ENCODE measurements around the gene STYXL1. TPM values are rescaled to one million over a fixed set of nuclear protein-coding genes. Genes with fewer than 3 reads are reported as not detected.
A peak's percentile ranks its signal among the peaks of the same experiment; 100 is the strongest.

Gene STYXL1
- total RNA-seq, 1 donor from 2014 or later: 35.3 TPM

DNA sequence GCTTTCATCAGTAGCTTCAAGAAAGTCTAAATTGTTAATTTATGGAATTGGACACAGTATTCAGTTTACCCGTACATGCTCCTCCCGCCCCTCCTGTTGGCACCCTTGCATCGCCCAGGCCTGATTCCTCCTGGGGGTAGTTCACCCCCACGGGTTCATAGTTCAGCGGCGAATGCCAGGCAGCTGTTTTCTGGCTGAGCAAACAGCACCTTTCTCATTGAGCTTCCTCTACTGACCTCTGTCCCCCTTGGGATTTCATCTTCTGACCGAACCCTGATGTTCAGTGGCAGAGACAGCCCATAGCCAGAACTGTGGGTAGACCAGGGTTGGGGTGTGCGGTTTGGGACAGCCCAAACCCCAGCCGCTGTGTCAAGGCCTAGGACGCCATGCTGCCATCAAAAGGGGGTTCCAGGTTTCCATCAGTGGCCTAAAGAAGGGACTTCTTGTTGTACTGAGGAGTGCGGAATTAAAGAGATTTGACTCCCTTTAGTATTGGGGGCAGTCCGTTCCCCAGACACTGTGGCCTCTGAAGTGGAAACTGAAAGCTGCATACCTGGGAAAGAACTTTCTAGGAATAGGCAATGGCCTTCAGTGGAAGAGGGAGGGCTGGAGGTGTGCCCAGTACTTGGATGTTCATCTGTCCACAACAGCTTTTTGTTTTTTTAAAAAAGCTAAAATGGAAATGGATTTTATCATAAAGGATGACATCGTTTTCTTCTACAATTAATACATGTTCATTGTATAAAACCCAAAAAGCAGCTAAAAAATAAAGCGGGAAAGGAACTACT lies 19.1 kb upstream of the STYXL1 start:
- Mint-ChIP-seq H3K4me1 (peaks cover 3% of the 10 kb centered on the region), H3K36me3 (peaks cover 29% of the 10 kb centered on the region), H3K27ac (no peak overlapping the region), H3K4me3 (no peak overlapping the region), H3K27me3 (ENCODE audit: low read depth) (no peaks in the 10 kb centered on the region), H3K9me3 (no peaks in the 10 kb centered on the region)
- DNase-seq (ENCODE audit: low spot score in 2 of 2, unreplicated experiment in 2 of 2): no peak
- TF ChIP-seq, protein P1, sequence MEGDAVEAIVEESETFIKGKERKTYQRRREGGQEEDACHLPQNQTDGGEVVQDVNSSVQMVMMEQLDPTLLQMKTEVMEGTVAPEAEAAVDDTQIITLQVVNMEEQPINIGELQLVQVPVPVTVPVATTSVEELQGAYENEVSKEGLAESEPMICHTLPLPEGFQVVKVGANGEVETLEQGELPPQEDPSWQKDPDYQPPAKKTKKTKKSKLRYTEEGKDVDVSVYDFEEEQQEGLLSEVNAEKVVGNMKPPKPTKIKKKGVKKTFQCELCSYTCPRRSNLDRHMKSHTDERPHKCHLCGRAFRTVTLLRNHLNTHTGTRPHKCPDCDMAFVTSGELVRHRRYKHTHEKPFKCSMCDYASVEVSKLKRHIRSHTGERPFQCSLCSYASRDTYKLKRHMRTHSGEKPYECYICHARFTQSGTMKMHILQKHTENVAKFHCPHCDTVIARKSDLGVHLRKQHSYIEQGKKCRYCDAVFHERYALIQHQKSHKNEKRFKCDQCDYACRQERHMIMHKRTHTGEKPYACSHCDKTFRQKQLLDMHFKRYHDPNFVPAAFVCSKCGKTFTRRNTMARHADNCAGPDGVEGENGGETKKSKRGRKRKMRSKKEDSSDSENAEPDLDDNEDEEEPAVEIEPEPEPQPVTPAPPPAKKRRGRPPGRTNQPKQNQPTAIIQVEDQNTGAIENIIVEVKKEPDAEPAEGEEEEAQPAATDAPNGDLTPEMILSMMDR (IDR thresholded peaks at IDR 0.05; ENCODE audit: unreplicated experiment): no peak

DNA sequence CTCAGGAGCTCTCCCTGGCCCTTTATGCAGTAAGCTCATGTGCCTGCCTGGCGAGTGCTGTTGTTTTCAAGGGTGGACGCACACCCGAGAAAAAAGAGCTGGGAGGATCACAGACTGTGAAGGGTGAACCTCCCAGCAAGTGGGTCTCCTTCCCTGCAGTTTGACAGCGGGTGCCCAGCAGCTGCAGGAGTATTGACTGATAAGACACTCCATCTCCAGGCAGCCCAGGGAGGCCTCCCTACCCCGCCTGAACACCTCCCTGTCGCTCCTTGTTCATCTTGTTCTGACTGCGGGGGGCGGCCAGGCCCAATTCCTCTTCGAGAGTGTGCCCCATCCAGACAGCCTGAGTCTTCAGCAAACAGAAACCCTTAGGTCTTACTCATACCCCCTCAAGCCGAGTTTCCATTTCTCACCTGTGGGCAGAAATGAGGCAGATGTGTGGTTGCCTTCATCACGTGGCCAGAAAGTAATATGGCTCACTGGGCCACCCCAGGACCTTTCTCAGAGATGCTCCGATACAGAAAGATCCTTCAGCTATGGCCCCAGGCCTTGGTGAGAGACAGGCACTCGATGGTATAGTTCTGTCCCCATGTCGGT lies 17.3 kb upstream of the STYXL1 start:
- no peaks in the 10 kb centered on the region for H3K9me3 Mint-ChIP-seq
- H3K4me3 Mint-ChIP-seq: no peak overlapping the region
- no peaks in the 10 kb centered on the region for H3K27me3 Mint-ChIP-seq (ENCODE audit: low read depth)
- peaks cover 3% of the 10 kb centered on the region for H3K4me1 Mint-ChIP-seq
- H3K27ac Mint-ChIP-seq: no peak overlapping the region
- peaks cover 36% of the 10 kb centered on the region for H3K36me3 Mint-ChIP-seq
- TF ChIP-seq, protein P1 (IDR thresholded peaks at IDR 0.05; ENCODE audit: unreplicated experiment): no peak
- no peak for DNase-seq (ENCODE audit: low spot score in 2 of 2, unreplicated experiment in 2 of 2)

DNA sequence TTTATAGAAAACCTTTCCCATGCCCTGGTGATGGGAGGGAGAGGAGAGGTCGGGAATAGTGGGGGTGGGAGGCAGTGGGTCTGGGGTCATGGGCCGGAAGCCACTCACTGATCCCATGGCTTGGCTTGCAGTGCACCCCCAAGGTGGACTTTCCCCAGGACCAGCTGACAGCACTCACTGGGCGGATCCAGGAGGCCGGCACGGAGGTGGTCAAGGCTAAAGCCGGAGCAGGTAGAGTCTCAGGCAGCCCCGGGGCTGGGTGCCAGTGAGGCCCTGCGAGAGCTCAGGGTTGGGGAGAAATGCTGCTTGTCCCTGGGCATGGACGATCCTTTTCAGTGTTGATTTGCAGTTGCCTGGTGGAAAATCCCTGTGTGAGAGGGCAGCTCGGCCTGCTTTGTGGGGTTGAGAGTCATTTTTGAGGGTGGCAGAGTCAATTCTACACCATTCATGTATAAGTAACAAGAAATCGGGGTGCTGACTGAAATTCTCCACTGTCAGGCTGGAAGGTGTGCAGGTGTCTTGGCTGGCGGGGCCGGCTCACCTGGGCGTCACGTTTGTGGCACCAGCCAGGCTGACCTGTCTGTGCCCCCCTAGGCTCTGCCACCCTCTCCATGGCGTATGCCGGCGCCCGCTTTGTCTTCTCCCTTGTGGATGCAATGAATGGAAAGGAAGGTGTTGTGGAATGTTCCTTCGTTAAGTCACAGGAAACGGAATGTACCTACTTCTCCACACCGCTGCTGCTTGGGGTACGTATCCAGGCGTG lies 16.6 kb upstream of the STYXL1 start:
- H3K27me3 Mint-ChIP-seq (ENCODE audit: low read depth): no peaks in the 10 kb centered on the region
- H3K36me3 Mint-ChIP-seq: peaks cover 40% of the 10 kb centered on the region
- TF ChIP-seq, protein P1 (IDR thresholded peaks at IDR 0.05; ENCODE audit: unreplicated experiment): no peak
- no peak overlapping the region for H3K27ac Mint-ChIP-seq
- no peaks in the 10 kb centered on the region for H3K9me3 Mint-ChIP-seq
- no peak for DNase-seq (ENCODE audit: low spot score in 2 of 2, unreplicated experiment in 2 of 2)
- H3K4me3 Mint-ChIP-seq: no peak overlapping the region
- peaks cover 3% of the 10 kb centered on the region for H3K4me1 Mint-ChIP-seq

DNA sequence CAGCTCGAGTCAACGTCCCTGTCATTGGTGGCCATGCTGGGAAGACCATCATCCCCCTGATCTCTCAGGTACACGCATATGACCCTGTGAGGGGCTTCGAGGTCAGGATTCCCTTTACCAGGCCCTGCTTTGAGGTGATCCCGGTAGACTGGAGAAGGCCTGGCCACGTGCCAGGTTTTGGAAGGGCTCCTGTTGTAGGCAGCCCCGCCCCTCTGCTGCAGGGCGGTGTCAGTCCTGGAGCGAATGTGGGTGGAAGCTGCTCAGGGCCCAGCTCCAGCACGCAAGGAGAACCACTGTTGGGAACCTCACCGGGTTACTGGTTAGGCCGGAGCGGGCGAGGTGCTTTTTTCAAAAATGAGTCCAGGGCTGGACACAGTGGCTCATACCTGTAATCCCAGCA lies 15.7 kb upstream of the STYXL1 start:
- Mint-ChIP-seq H3K36me3 (peaks cover 42% of the 10 kb centered on the region), H3K4me3 (no peak overlapping the region), H3K9me3 (no peaks in the 10 kb centered on the region), H3K27ac (no peak overlapping the region), H3K27me3 (ENCODE audit: low read depth) (no peaks in the 10 kb centered on the region), H3K4me1 (no peaks in the 10 kb centered on the region)
- TF ChIP-seq, protein P1 (IDR thresholded peaks at IDR 0.05; ENCODE audit: unreplicated experiment): no peak
- DNase-seq (ENCODE audit: low spot score in 2 of 2, unreplicated experiment in 2 of 2): peak in 1 of 2 experiments; percentile 45

DNA sequence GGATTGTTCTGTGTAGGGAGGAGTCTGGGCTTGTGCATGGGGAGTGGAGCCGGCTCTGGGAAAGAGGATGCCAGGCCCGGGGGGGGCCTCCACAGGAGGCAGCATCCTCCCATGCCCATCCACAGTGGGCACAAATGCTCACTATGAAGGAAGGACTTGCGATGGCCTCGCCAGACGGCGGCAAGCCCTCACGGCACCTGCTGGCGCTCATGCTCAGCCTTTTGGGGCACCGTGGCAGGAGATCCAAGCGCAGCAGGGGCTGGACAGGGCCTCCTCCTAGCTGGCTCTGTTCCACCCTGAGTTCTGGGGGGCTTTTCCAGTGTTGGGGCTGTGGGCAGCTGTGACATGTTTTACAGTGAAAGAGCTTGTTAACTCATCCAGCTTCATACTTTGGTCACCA lies 15.3 kb upstream of the STYXL1 start:
- no peak overlapping the region for H3K4me3 Mint-ChIP-seq
- H3K27me3 Mint-ChIP-seq (ENCODE audit: low read depth): no peaks in the 10 kb centered on the region

More for the DNA sequence above, 15.3 kb upstream of the STYXL1 start:
- Mint-ChIP-seq H3K4me1 (no peaks in the 10 kb centered on the region), H3K27ac (no peak overlapping the region), H3K36me3 (peaks cover 42% of the 10 kb centered on the region), H3K9me3 (no peaks in the 10 kb centered on the region)
- DNase-seq (ENCODE audit: low spot score in 2 of 2, unreplicated experiment in 2 of 2): no peak
- TF ChIP-seq, protein P1 (IDR thresholded peaks at IDR 0.05; ENCODE audit: unreplicated experiment): no peak
